ENCODE measurements around the gene SEMA4G.

The SEMA4G gene

DNA sequence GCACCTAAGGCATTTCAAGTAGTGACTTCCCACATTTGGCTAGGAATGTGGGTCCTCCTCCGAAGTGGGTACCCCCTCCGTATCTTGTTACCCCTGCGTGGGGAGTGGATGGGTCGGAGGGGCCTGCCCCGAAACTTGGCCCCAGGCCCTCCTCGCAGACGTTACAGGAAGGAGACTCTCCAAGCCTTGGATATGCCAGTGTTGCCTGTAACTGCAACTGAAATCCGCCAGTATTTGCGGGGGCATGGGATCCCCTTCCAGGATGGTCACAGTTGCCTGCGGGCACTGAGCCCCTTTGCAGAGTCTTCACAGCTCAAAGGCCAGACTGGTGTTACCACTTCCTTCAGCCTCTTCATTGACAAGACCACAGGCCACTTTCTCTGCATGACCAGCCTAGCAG lies 18.9 kb downstream of the SEMA4G start:
- no peak for DNase-seq (ENCODE audit: low spot score)

DNA sequence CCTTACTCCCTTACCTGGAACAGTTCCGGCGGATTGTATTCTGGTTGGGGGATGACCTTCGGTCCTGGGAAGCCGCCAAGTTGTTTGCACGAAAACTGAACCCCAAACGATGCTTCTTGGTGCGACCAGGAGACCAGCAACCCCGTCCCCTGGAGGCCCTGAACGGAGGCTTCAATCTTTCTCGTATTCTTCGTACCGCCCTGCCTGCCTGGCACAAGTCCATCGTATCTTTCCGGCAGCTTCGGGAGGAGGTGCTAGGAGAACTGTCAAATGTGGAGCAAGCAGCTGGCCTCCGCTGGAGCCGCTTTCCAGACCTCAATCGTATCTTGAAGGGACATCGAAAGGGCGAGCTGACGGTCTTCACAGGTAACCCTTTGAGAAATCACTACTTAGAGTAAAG lies 19.8 kb downstream of the SEMA4G start:
- DNase-seq (ENCODE audit: low spot score): no peak

DNA sequence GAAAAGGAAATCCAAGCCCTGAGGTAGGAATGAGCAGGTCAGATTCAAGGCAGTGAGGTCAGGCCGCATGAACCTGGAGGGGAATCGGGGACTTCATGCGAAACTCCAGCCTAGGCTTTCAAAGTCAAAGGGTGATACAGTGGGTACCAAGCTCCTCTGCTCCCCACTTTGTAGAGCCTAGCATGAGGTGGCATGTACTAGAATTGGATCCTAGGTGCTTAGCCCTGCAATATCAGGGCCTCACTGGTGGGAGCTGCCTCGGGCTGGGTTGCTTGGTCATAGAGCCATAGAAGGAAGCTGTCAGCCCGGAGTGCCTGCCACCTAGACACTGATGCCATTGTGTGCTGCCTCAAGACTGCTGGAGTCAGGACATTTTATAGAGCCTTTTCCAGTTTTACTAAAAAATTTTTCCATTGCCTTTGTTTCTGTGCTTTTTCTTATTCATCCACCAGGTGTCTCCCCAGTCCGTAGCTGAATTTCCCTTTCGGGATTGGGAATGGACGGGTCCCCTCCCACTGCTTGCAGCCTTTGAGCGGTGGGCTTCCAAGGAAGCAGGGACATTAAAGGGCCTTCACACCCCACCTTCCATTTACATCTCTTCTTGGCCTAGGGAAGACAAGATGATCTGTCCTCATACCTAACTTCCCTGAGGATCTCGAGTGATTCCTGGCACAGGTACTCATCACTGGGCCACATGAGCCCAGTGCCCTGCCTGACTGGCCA lies 24.8 kb downstream of the SEMA4G start:
- no peak for DNase-seq (ENCODE audit: low spot score)

DNA sequence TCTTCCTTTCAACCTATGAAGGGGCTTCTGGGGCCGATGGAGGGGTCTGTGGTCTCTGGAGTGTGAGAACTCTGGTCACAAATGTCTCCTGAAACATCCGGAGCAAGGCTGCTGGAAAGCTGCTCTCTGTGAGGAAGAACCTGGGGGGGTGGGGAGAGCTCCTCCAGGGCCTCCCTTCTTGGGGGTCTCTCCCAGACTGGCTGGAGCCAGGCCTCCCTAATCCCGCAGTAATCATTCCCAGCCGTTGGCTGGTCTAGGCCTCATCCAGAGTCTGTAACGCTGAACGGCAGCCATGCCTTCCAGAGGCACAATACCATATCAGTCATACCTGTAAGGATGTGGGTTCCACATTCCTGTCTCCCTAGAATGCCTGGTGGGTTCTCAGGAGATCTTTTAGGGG lies 25.9 kb downstream of the SEMA4G start:
- DNase-seq (ENCODE audit: low spot score): no peak

DNA sequence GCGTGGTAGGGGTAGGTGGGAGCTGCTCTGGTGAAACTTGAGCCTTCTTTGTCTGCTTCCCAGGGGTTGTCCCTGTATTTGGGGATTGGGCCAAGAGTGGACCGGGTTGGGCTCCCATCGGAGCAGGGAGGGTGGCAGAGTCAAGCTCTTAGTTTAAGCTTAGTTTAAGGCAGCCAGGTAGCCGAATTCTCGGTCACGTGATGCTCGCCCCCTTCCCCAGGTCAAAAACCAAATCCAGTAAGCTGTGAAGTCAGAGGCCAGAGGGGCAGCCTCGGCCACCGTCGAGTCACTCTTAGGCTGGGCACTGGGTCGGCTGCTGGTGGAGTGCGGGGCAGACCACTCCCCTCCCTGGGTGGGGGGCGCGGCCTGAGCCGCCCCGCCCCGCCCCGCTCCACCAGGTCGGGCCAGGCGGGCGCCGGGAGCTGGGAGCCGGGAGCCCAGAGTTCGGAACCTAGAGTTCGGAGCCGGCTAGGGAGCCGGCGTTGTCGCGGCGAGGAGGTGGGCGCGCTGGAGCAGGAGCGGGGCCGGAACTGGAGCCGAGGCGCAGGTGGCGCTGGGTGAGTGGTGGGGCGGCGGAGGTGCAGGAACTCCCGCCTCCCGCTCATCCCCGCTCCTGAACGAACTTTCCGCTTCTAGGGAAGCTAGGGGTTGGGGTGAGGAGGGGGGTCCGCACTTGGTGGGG lies 27.5 kb downstream of the SEMA4G start:
- DNase-seq (ENCODE audit: low spot score): peak; percentile 18

DNA sequence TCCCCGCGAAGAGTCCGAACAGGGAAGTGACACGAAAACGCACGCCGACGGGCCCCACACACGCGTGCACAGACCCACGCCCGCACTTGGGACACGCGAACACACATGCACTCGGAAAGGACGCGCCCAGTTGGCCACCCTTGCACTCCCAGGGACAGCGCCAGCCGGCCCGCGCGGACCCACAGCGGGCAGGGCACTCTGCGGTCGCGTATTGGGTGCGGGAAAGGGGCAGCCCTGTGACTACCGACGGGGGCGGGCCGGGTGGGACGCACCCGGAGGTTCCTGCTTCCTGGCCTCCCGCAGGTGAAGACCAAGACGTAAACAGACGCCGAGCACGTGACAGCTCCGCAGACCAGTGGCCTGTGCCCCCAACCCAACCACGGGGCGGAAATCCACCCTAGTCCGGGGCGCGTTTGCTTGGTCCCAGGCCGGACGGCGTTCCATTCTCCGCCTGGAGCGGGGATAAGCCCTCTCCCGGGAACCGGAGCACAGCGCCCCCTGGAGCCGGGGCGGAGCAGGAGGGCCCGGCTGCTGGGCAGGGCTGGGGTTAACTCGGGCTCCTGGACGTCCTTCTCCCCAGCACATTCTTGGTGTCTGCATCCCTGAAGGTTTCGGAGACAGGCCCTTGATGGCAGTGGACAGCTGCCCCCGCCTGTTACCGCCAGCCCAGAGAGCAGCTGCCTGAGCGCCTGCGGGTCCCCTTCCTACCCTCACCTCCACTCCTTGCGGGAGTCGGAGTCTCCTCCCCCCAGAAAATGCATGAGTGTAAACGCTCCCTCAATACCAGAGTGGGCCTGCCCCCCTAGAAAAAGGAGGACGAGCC lies 28.3 kb downstream of the SEMA4G start:
- DNase-seq (ENCODE audit: low spot score): peak; percentile 61

DNA sequence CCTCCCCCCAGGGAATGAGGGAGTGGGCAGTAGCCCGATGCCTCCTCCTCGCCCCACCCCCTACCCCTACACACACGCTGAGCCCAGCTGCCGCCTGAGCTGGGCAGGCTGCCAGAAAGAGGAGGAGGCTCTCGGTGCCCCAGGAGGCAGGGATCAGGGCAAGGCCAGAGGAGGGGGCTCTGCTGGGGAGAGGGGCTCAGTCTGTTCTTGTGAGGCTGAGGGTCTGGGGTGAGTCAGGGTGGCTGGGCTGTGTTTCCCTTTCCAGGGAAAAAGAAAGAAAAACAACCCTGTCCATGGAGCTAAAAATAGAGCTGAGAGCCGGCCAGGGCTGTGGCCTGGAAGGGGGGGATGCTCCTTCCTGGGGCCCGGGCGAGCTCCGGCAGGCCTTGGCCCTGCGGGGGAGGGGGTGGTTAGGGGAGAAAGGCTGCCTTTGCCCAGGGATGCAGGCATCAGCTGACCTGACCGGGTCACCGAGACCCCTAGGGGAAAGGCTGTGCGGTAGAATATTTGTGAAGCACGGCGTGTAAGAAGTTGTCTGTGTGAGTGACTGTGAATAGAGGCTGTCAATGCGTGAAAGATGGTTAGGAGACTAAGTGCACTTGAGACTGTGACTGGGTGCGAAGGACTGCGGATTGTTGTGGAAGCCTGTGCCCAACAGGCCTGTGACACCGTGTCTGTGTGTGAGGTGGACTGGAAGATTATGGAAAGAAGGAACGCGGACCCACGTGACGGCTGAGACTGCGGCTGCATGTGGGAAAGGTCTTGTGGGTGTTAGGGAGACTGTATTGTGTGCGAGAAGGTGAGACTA lies 29.1 kb downstream of the SEMA4G start:
- DNase-seq (ENCODE audit: low spot score): peak; percentile 65

DNA sequence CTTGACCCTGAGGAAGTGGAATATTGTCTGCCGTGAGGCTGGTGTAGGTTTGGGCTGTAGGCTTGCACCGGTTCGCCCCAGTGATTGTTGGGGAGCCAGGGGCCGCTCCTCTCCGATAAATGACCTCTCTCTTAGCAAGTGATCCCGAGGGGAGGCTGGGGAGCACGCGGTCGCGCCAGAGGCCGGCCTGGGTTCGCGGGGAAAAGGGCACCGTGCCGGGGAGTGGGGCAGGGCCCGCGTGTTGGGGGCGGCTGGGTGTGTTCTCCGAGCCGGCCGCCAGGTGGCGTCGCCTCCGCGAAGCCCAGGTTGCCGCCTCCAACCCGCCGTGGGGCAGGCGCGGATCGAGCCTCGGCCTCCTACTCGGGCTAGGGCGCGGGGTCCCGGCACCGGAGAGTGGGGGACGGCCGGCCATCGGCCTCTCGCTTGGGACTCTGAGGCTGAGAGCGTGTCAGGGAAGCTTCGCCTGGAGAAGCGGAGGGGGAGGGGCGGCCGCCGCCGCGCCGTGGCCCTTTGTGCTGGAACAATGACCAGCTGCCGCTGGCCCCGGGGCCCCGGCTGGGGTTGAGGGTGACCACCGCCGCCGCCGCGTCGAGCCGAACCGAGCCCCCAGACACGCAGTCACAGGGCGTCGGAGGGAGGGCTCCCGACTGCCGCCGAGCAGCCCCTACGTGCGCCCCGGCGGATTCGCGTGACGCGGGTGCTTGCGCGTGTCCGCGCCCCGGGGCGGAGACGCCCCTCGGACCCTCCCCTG lies 29.9 kb downstream of the SEMA4G start:
- peak; percentile 69 for DNase-seq (ENCODE audit: low spot score)

DNA sequence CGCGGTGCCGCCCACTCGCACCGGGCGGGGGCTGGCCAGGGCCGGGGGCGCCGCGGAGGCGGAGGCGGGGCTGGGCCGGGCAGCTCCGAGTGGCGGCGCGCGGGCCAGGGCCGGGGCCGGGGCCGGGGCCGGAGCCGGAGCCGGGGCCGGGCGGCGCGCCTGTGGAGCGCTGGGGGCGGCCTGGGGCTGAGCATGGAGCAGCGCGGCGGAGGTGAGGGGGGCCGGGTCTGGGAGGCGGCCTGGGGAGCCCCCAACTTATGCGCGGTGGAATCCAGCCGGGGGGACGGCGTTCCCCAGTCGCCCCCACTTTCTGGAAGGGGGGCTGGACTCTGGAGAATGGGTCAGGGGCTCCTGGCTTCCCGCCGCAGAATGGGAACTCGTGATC lies 30.4 kb downstream of the SEMA4G start, which contains the start of gene LZTS2:
Gene LZTS2 (plus strand): TSS at position 67 of the 385 bp plus-strand sequence. CDS start 2,731 bp downstream, outside the sequence.
- no peak for DNase-seq (ENCODE audit: low spot score)

DNA sequence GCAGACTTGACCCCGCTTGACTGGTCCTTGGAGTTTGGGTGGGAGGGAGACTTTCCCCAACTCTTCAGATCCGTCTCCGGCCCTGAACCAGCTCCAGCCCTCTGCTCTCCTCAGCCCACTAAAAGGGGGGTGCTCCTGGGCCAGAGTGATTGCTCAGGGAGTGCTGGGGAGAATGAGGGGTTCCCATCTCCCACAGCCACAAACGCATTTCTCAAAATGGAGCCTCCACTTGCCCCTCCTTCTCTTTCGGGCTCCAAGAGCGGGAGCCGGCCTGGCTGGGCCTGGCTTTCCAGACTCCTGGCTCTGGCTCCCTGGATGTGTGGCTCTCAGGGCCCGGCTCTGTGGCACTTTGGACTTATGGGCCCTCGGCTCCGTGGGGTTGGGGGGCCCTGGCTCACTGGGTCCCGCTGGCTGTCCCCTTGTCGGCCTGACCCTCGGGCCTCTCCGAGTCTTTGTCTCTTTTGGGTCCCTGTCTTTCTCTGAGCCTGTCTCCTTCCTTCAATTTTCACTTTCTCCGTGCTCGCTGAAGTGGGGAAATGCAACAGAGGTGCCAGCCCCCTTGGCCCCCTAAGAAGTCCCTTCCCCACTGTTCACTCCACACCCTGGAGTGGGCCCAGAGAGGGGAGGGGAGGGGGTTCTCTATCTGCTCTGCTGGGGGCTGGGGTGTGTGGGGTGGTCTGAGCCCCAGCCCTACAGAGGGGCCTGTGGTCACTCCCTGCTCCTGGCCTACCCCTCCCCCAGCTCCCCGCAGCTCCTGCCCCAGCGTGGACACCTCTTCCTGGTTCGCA lies 31.0 kb downstream of the SEMA4G start:
- no peak for DNase-seq (ENCODE audit: low spot score)

DNA sequence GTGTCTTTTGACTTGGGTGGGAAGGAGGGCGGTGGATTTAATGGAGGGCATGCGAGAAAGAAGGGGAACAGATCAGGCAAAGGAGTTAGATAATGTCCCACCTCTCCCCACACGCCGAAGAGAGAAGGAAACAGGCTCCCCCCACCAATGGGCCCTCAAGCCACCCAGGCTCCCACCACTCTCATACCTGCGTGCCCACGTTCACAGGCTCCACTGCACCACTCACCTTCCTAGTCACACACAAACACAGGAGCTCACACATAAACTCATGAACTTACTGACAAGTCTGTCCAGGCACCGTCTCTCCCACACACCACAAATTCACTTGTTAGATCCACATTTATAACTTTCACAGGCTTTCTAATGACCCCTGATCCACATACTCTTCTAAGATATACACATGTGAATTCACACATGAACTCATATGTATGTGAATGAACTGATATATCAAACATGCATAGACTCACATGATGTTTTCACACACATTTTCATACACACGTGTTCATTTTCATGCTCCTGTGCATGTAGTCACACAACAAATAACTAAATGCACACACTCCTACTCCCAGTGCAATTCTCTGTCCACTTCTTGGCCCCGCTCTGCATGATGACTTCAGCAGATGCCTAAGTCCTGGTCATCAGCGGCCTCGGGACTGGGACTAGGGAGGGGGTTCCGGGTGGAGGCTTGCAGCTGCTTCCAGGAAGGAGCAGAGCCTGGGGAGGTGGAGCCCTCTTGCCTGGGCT lies 31.8 kb downstream of the SEMA4G start:
- no peak for DNase-seq (ENCODE audit: low spot score)

DNA sequence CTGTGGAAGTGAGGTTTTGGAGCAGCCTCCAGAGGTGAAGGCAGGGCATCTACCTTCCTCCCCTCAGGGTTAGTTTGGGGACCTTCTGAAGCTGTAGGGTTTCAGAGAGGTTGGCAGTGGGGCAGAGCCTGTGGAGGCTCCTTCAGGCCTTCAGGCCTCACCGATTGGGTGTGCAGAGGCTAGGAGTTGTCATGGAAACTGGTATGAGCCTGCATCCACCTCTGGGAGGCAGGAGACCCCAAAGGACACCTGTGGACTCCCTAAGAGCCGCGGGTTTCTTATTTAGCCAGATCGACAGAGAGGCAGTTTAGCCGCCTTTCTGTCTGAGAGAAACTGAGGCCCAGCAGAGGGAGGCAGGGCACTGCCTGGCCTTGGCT lies 32.3 kb downstream of the SEMA4G start:
- no peak for DNase-seq (ENCODE audit: low spot score)

DNA sequence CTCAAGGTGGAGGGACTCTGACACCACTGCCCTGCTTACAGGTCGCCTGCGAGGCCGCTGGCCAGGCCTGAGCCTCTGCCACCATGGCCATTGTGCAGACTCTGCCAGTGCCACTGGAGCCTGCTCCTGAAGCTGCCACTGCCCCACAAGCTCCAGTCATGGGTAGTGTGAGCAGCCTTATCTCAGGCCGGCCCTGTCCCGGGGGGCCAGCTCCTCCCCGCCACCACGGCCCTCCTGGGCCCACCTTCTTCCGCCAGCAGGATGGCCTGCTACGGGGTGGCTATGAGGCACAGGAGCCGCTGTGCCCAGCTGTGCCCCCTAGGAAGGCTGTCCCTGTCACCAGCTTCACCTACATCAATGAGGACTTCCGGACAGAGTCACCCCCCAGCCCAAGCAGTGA lies 33.2 kb downstream of the SEMA4G start:
- DNase-seq (ENCODE audit: low spot score): no peak

DNA sequence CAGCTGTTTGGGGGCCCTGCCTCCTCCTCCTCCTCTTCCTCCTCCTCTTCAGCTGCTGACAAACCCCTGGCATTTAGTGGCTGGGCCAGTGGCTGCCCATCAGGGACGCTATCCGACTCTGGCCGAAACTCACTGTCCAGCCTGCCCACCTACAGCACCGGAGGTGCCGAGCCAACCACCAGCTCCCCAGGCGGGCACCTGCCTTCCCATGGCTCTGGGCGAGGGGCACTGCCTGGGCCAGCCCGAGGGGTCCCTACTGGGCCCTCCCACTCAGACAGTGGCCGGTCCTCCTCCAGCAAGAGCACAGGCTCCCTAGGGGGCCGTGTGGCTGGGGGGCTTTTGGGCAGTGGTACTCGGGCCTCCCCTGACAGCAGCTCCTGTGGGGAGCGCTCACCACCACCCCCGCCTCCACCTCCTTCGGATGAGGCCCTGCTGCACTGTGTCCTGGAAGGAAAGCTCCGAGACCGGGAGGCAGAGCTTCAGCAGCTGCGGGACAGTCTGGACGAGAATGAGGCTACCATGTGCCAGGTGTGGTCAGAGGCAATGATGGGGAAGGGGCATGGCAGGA lies 34.4 kb downstream of the SEMA4G start:
- no peak for DNase-seq (ENCODE audit: low spot score)

DNA sequence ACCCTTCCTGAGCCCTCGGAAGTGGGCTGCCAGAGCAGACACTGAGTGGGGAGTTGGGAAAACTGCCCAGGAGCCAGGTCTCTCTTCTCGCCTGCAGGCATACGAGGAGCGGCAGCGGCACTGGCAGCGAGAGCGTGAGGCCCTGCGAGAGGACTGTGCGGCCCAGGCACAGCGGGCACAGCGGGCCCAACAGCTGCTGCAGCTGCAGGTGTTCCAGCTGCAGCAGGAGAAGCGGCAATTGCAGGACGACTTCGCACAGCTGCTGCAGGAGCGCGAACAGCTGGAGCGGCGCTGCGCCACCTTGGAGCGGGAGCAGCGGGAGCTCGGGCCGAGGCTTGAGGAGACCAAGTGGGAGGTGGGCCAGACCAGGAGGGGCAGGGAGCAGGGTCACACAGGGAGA lies 36.1 kb downstream of the SEMA4G start:
- no peak for DNase-seq (ENCODE audit: low spot score)

DNA sequence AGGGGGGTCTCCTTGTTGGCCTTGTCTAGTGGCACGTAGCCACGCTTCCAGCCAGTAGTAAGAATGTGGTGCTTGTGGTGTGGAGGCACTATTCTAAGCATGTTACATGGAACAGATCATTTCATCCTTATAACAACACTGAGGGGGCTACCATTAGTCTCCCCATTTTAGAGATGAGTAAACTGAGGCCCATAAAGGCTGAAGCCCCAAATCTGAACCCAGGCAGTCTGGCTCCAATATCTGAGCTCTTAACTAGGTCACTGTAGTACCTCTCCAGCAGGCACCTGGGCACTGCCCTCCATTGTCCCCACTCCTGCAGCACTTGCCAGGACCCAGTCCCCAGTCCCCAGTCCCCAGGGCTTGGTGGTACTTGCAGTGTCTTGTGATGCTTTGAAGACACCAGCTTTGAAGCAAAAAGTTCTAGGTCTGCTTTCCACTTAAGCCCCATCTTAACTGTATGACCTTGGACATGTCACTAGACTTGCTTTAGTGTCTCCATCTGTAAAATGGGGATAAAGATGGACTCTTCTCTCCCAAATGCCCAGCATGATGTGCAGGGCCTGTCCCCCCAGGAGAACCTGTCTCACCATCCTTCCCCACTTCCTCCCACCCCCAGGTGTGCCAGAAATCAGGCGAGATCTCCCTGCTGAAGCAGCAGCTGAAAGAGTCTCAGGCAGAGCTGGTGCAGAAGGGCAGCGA lies 36.7 kb downstream of the SEMA4G start:
- DNase-seq (ENCODE audit: low spot score): no peak

DNA sequence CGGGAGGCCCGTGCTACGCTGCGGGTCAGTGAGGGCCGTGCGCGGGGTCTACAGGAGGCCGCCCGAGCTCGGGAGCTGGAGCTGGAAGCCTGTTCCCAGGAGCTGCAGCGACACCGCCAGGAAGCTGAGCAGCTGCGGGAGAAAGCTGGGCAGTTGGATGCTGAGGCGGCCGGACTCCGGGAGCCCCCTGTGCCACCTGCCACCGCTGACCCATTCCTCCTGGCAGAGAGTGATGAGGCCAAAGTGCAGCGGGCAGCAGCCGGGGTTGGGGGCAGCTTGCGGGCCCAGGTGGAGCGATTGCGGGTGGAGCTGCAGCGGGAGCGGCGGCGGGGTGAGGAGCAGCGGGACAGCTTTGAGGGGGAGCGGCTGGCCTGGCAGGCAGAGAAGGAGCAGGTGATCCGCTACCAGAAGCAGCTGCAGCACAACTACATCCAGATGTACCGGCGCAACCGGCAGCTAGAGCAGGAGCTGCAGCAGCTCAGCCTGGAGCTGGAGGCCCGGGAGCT lies 37.3 kb downstream of the SEMA4G start:
- DNase-seq (ENCODE audit: low spot score): no peak

DNA sequence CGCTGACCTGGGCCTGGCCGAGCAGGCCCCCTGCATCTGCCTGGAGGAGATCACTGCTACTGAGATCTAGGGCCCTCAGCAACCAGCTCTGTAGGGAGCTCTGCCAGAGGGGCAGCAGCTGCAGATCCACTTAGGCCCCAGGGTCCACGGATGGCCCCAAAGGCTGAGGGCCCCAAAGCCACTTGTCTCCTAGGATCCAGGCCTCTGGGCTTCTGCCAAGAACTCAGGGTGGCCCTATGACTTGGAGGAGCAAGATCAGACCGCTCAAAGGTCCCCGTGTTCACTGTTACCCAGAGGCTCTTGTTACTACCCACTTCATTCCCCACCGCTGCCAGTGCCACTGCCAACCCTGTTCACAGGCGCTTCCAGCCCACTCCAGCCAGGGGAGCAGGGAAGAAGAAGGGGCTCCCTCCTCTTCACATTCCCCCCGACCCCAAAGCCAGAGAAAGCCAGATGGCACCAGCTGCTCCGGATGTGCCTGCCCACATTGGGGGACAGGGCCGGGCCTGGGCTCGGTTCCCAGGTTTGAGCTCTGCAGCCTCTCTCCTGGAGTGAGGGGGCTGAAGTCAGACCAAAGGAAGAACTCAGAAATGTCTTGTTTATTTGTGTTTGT lies 37.9 kb downstream of the SEMA4G start:
- no peak for DNase-seq (ENCODE audit: low spot score)

All from CD4-positive, alpha-beta T cell treated with Interleukin-6 at 100 ng/mL for 8 hours (primary cell).